ENCODE measurements around the gene MTNR1A.

MTNR1A gene

GRCh38 chr4:186486172-186486571 lies 69.2 kb downstream of the MTNR1A start:
- DNase-seq (ENCODE audit: low read depth), result no peak

DNA sequence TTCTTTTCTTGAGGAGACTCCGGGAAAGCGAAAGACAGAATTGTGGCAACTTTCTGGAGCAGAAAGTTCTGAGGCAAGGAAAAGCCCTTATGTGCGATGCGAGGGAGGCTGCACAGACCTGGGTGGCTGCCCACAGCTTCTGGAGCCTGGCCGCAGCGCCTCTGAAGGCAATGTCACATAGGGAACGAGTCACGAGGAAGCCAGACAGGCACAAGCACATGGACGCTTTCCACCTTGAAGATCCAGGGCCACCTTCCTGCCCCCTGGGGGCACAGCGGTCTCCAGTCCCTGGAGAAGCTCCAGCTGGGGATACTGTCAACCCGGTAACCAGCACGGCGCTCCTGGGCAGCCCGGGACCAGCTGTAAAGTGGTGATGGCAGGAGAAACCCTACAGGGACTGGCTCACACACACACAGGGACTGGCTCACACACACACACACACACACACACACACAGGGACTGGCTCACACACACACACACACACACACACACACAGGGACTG lies 69.8 kb downstream of the MTNR1A start:
- DNase-seq (ENCODE audit: low read depth), result no peak

- no peak for DNase-seq (ENCODE audit: low read depth)
Measured at GRCh38 chr4:186485150-186485549, 70.2 kb downstream of the MTNR1A start.

DNA sequence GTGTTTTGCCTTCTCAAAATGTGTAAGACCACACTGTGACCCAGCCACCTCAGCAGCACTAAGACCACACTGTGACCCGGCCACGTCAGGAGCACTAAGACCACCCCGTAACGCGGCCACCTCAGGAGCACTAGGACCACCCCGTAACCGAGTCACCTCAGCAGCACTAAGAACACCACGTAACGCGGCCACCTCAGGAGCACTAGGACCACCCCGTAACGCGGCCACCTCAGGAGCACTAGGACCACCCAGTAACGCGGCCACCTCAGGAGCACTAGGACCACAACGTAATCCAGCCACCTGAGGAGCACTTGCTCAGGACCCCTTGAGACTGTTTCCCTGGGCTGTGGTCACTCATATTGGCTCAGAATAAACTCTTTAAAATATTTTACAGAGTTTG lies 71.7 kb downstream of the MTNR1A start:
- DNase-seq (ENCODE audit: low read depth), result no peak
